Upper lobe of right lung (tissue), 1 donor: Measurements from ENCODE around the gene NME2. TPM values are rescaled to one million over a fixed set of nuclear protein-coding genes. Genes with fewer than 3 reads are reported as not detected.
A peak's percentile ranks its signal among the peaks of the same experiment; 100 is the strongest.

Experiments
- ATAC-seq: fragments of 200-7000 bp; cut with Tn5 transposase; one replicate; pipeline ENCODE4 v1.9.1; 2020; ENCODE audit warnings: mild to moderate bottlenecking, moderate library complexity
- DNase-seq: peaks from one replicate; pipeline ENCODE4 v3.0.0-alpha.2; 2020
- H3K27ac ChIP-seq: fragments of 200-600 bp; one replicate; pipeline ENCODE4 v1.8.0; 2022
- H3K27me3 ChIP-seq: fragments of 200-600 bp; one replicate; pipeline ENCODE4 v1.8.0; 2022; ENCODE audit warnings: mild to moderate bottlenecking
- H3K36me3 ChIP-seq: fragments of 200-600 bp; one replicate; pipeline ENCODE4 v1.8.0; 2022
- H3K4me1 ChIP-seq: fragments of 200-600 bp; one replicate; pipeline ENCODE4 v1.8.0; 2022
- H3K4me3 ChIP-seq: fragments of 200-600 bp; one replicate; pipeline ENCODE4 v1.8.0; 2022; ENCODE audit warnings: mild to moderate bottlenecking
- H3K9me3 ChIP-seq: fragments of 200-600 bp; one replicate; pipeline ENCODE4 v1.8.0; 2022
- CTCF ChIP-seq: fragments of 200-600 bp; IDR thresholded peaks from one replicate; pipeline ENCODE4 v1.8.0; 2022; ENCODE audit warnings: antibody characterized with exemption
- intact Hi-C: fragments of 100-400 bp; cut with DNase I; formaldehyde crosslinking; loops from one replicate; pipeline ENCODE4 v1.11.0; 2022
- total RNA-seq: library from RNA; stranded (reverse); fragmentation: NEBNext Ultra II Directional; extraction: Animal tissue kit (Norgen Biotek cat#: 25700); gene quantifications from one replicate; pipeline ENCODE4 v1.2.1, GENCODE V29; 2021
- donor health status: DM: no; HTN: yes; CAD: no; lungs with severe emphysema.

The NME2 gene
- total RNA-seq, 1 donor from 2014 or later, result 306 TPM

GRCh38 chr17:51154176-51154575, 12.0 kb upstream of the NME2 start:
- Histone ChIP-seq H3K27ac (peak overlapping the region; percentile 77), H3K27me3 (no peaks in the 10 kb centered on the region), H3K36me3 (peaks cover 7% of the 10 kb centered on the region), H3K9me3 (no peaks in the 10 kb centered on the region), H3K4me1 (peaks cover 13% of the 10 kb centered on the region), H3K4me3 (peak overlapping the region; percentile 81)
- TF ChIP-seq CTCF, result no peak
- ATAC-seq (no peak), DNase-seq (no peak)
- intact Hi-C loops, result no loop called here

- H3K4me3 ChIP-seq, result no peak overlapping the region
- H3K9me3 ChIP-seq, result no peaks in the 10 kb centered on the region
- no peak overlapping the region for H3K27ac ChIP-seq
- ATAC-seq (no peak), DNase-seq (peak; percentile 18)
- TF ChIP-seq CTCF, result no peak
- no peaks in the 10 kb centered on the region for H3K27me3 ChIP-seq
- peaks cover 13% of the 10 kb centered on the region for H3K4me1 ChIP-seq
- H3K36me3 ChIP-seq, result peaks cover 16% of the 10 kb centered on the region
- intact Hi-C loops, result no loop called here
Measured at GRCh38 chr17:51155416-51155815, 10.8 kb upstream of the NME2 start.

- no peaks in the 10 kb centered on the region for H3K4me1 ChIP-seq
- peaks cover 31% of the 10 kb centered on the region for H3K36me3 ChIP-seq
- intact Hi-C loops, result no loop called here
- H3K9me3 ChIP-seq, result no peaks in the 10 kb centered on the region
- no peak for ATAC-seq
- TF ChIP-seq CTCF, result no peak
- no peak for DNase-seq
- no peaks in the 10 kb centered on the region for H3K27me3 ChIP-seq
- no peak overlapping the region for H3K27ac ChIP-seq
- no peak overlapping the region for H3K4me3 ChIP-seq
Measured at GRCh38 chr17:51159604-51160003, 6.6 kb upstream of the NME2 start.

- Histone ChIP-seq H3K4me3 (no peak overlapping the region), H3K4me1 (no peaks in the 10 kb centered on the region), H3K9me3 (no peaks in the 10 kb centered on the region), H3K27ac (no peak overlapping the region), H3K36me3 (peaks cover 31% of the 10 kb centered on the region), H3K27me3 (no peaks in the 10 kb centered on the region)
- intact Hi-C loops, result no loop called here
- ATAC-seq (no peak), DNase-seq (peak; percentile 30)
- TF ChIP-seq CTCF, result no peak
Measured at GRCh38 chr17:51161541-51161940, 4.7 kb upstream of the NME2 start.

GRCh38 chr17:51164911-51165679, 1.1 kb upstream of the NME2 start:
- no peaks in the 10 kb centered on the region for H3K9me3 ChIP-seq
- ATAC-seq (no peak), DNase-seq (no peak)
- H3K4me3 ChIP-seq, result peak overlapping the region; percentile 91
- peaks cover 7% of the 10 kb centered on the region for H3K4me1 ChIP-seq
- peaks cover 37% of the 10 kb centered on the region for H3K36me3 ChIP-seq
- intact Hi-C loops, result no loop called here
- no peaks in the 10 kb centered on the region for H3K27me3 ChIP-seq
- TF ChIP-seq CTCF, result no peak
- peak overlapping the region; percentile 95 for H3K27ac ChIP-seq
